Measurements from ENCODE around the gene RIMKLA. TPM values are rescaled to one million over a fixed set of nuclear protein-coding genes. Genes with fewer than 3 reads are reported as not detected.

The RIMKLA gene
- total and polyA plus RNA-seq, 2 of the 13 experiments (the other 11 are each of a cell fraction or from before 2014, with no cell fraction given): 2.5 to 3.8 TPM

GRCh38 chr1:42456754-42457089, 76.1 kb downstream of the RIMKLA start (continued):
- 0 out of 2 replicates have a peak, but pooled peaks have one; percentile 7 for TF ChIP-seq FOXO1 (CRISPR knock-in tag; IDR thresholded peaks at IDR 0.05)
- peak; percentile 0 for TF ChIP-seq TAF15 (IDR thresholded peaks at IDR 0.05; ENCODE audit: low read depth, low read length, poor library complexity, severe bottlenecking)
- no peak for TF ChIP-seq RBAK (CRISPR knock-in tag; IDR thresholded peaks at IDR 0.05)
- TF ChIP-seq TCF7 (IDR thresholded peaks at IDR 0.05; ENCODE audit: low read depth): no peak
- TF ChIP-seq ZNF3 (CRISPR knock-in tag; IDR thresholded peaks at IDR 0.05): no peak
- no peak for TF ChIP-seq ZFP62 (CRISPR knock-in tag; IDR thresholded peaks at IDR 0.05)
- TF ChIP-seq ZIK1 (CRISPR knock-in tag; IDR thresholded peaks at IDR 0.05; ENCODE audit: borderline replicate concordance, low read depth): no peak; the same call in 1 of the 2 replicates
- TF ChIP-seq HNF4G (IDR thresholded peaks at IDR 0.05; ENCODE audit: borderline replicate concordance, low read depth, low read length): no peak
- no peak for TF ChIP-seq HNF4G (CRISPR knock-in tag; IDR thresholded peaks at IDR 0.05; ENCODE audit: borderline replicate concordance, low read depth)
- TF ChIP-seq HNF1A (IDR thresholded peaks at IDR 0.05; ENCODE audit: low read depth): no peak
- no peak for TF ChIP-seq HNF1A (CRISPR knock-in tag; IDR thresholded peaks at IDR 0.05; ENCODE audit: borderline replicate concordance)
- TF ChIP-seq ZSCAN9 (CRISPR knock-in tag; IDR thresholded peaks at IDR 0.05; ENCODE audit: borderline replicate concordance): no peak; the same call in 1 of the 2 replicates
- TF ChIP-seq THYN1 (CRISPR knock-in tag; IDR thresholded peaks at IDR 0.05; ENCODE audit: borderline replicate concordance, low read depth): no peak; the same call in 1 of the 2 replicates
- TF ChIP-seq HOXA3 (CRISPR knock-in tag; IDR thresholded peaks at IDR 0.05): no peak; the same call in 1 of the 2 replicates
- TF ChIP-seq ZNF251 (CRISPR knock-in tag; IDR thresholded peaks at IDR 0.05): no peak
- TF ChIP-seq DR1 (CRISPR knock-in tag; IDR thresholded peaks at IDR 0.05): peak; percentile 7; the same call in 1 of the 2 replicates
- TF ChIP-seq ZNF468 (CRISPR knock-in tag; IDR thresholded peaks at IDR 0.05): no peak
- no peak for TF ChIP-seq MAF1 (CRISPR knock-in tag; IDR thresholded peaks at IDR 0.05; ENCODE audit: borderline replicate concordance)
- TF ChIP-seq GPN1 (CRISPR knock-in tag; IDR thresholded peaks at IDR 0.05; ENCODE audit: borderline replicate concordance): no peak
- no peak for TF ChIP-seq ZNF484 (CRISPR knock-in tag; IDR thresholded peaks at IDR 0.05; ENCODE audit: borderline replicate concordance, low read depth)
- TF ChIP-seq U2AF2 (IDR thresholded peaks at IDR 0.05; ENCODE audit: low read depth, low read length): no peak
- no peak for TF ChIP-seq MAZ (IDR thresholded peaks at IDR 0.05; ENCODE audit: borderline replicate concordance, low read depth, low read length)
- TF ChIP-seq MAZ (CRISPR knock-in tag; IDR thresholded peaks at IDR 0.05; ENCODE audit: low read depth): 0 out of 2 replicates have a peak, but pooled peaks have one; percentile 1
- TF ChIP-seq AGO1 (IDR thresholded peaks at IDR 0.05; ENCODE audit: low read depth, low read length, poor library complexity, severe bottlenecking): peak; percentile 18
- peak; percentile 31; the same call in 1 of the 2 replicates for TF ChIP-seq ARHGAP35 (CRISPR knock-in tag; IDR thresholded peaks at IDR 0.05; ENCODE audit: borderline replicate concordance)
- peak; percentile 82 for TF ChIP-seq AGO2 (optimal IDR thresholded peaks at IDR 0.05; ENCODE audit: low read depth, low read length)
- TF ChIP-seq ZNF383 (CRISPR knock-in tag; IDR thresholded peaks at IDR 0.05; ENCODE audit: borderline replicate concordance): no peak
- no peak for TF ChIP-seq ZNF839 (CRISPR knock-in tag; IDR thresholded peaks at IDR 0.05; ENCODE audit: borderline replicate concordance)
- no peak for TF ChIP-seq MTF2 (CRISPR knock-in tag; IDR thresholded peaks at IDR 0.05; ENCODE audit: borderline replicate concordance)
- TF ChIP-seq MED1 (CRISPR knock-in tag; IDR thresholded peaks at IDR 0.05): peak; percentile 11; the same call in 1 of the 2 replicates
- no peak for TF ChIP-seq NFYC (CRISPR knock-in tag; IDR thresholded peaks at IDR 0.05)

Measured in HepG2 (cell line).